Ovary (tissue), 3 donors: ENCODE results near the gene ANKRD44.

Source experiments
- POLR2A ChIP-seq: fragments of 450-650 bp; IDR thresholded peaks from one replicate; pipeline ENCODE4 v1.6.1; 2017; ENCODE audit warnings: antibody characterized with exemption, mild to moderate bottlenecking, moderate library complexity
- TF ChIP-seq, protein P1 (sequence below), 3 donors: fragments of 450-650 bp in 2 of 3; fragments of 200-600 bp in 1 of 3; IDR thresholded peaks; one replicate each; pipeline versions ENCODE4 v1.5.1 to v1.8.0; 2016 to 2022; ENCODE audit warnings: antibody characterized with exemption in 3 of 3, mild to moderate bottlenecking in 1 of 3
- donor health status: DM: no; HTN: no; CAD: no.

DNA sequence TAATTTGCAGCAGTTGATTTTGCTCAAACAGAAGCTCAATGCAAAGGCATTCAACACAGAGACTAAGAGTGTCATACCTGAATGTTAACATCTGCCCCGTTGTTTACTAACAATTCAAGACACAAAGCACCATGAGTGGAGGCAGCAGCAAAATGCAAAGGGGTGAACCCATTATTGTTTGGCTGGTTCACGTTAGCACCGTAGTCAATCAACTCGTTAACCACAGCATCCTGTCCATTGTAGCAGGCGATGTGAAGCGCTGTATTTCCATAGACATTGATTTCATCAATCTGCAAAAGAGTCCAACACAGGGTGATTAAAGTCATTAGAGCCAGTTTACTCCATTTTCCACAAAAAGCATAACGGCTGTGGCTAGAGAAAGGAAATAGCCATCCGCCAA is 189.3 kb downstream of the ANKRD44 start:
- no peak for TF ChIP-seq POLR2A
- TF ChIP-seq, protein P1, sequence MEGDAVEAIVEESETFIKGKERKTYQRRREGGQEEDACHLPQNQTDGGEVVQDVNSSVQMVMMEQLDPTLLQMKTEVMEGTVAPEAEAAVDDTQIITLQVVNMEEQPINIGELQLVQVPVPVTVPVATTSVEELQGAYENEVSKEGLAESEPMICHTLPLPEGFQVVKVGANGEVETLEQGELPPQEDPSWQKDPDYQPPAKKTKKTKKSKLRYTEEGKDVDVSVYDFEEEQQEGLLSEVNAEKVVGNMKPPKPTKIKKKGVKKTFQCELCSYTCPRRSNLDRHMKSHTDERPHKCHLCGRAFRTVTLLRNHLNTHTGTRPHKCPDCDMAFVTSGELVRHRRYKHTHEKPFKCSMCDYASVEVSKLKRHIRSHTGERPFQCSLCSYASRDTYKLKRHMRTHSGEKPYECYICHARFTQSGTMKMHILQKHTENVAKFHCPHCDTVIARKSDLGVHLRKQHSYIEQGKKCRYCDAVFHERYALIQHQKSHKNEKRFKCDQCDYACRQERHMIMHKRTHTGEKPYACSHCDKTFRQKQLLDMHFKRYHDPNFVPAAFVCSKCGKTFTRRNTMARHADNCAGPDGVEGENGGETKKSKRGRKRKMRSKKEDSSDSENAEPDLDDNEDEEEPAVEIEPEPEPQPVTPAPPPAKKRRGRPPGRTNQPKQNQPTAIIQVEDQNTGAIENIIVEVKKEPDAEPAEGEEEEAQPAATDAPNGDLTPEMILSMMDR (IDR thresholded peaks at IDR 0.05): no peak
